Fibroblast of pulmonary artery (primary cell): Measurements from ENCODE around the gene RBL2.
A peak's percentile ranks its signal among the peaks of the same experiment; 100 is the strongest.

ENCODE experiments used
- DNase-seq: peaks from one replicate; pipeline ENCODE4 v3.0.0-alpha.2; 2010; ENCODE audit warnings: low read depth
- H3K4me3 ChIP-seq: replicated peaks from 2 replicates; pipeline ENCODE4 v1.5.1; 2011; ENCODE audit warnings: low read depth, mild to moderate bottlenecking, control low read depth, low read length, moderate library complexity
- CTCF ChIP-seq: IDR thresholded peaks from 2 replicates; pipeline ENCODE4 v1.5.1; 2011; ENCODE audit warnings: mild to moderate bottlenecking, control low read depth, low read length, inconsistent platforms; ENCODE audit errors: missing control alignments

Gene RBL2

GRCh38 chr16:53476867-53477266 lies 42.6 kb downstream of the RBL2 start:
- H3K4me3 ChIP-seq = no peak overlapping the region
- TF ChIP-seq CTCF = no peak
- DNase-seq = no peak

GRCh38 chr16:53478965-53479364 lies 44.7 kb downstream of the RBL2 start:
- no peak overlapping the region for H3K4me3 ChIP-seq
- no peak for TF ChIP-seq CTCF
- no peak for DNase-seq

DNA sequence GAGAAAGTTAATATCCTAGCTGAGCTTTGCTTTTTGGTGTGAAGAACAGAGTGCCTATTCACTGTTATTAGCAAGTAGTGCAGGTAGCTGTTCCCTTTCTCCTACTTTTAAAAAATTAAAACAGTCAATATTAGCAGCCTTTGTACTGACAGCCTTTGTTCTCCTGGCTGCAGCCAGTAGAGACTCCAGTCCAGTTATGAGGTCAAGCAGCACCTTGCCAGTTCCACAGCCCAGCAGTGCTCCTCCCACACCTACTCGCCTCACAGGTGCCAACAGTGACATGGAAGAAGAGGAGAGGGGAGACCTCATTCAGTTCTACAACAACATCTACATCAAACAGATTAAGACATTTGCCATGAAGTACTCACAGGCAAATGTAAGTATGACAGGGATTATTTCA lies 46.1 kb downstream of the RBL2 start:
- TF ChIP-seq CTCF = no peak
- no peak overlapping the region for H3K4me3 ChIP-seq
- no peak for DNase-seq

- no peak overlapping the region for H3K4me3 ChIP-seq
- TF ChIP-seq CTCF = no peak
- peak; percentile 40 for DNase-seq
Observed at GRCh38 chr16:53482123-53482522, 47.9 kb downstream of the RBL2 start.

- DNase-seq = no peak
- no peak overlapping the region for H3K4me3 ChIP-seq
- TF ChIP-seq CTCF = no peak
Observed at GRCh38 chr16:53484542-53484941, 50.3 kb downstream of the RBL2 start.

DNA sequence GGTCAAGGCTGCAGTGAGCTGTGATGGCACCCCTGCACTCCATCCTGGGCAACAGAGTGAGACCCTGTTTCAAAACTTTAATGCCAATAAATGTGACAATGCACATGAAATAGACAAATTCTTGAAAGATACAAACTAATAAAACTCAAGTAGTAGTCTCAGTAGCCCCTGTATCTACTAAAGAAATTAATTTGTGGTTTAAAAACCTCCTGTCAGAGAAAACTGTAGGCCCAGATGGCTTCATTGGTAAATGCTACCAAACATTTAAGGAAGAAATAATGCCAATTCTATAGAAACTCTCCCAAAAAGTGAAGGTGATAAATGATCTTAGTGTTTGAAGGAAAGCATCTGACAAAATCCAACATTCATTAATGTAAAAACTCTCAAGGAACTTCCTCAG lies 52.0 kb downstream of the RBL2 start:
- TF ChIP-seq CTCF = no peak
- H3K4me3 ChIP-seq = no peak overlapping the region
- DNase-seq = no peak

- H3K4me3 ChIP-seq = no peak overlapping the region
- no peak for DNase-seq
- TF ChIP-seq CTCF = no peak
Observed at GRCh38 chr16:53489755-53490154, 55.5 kb downstream of the RBL2 start.
